SK-N-DZ (cell line): ENCODE data around the gene PCAT6. TPM values are rescaled to one million over a fixed set of nuclear protein-coding genes. Genes with fewer than 3 reads are reported as not detected.
"Not testable (repeated sequence)": the region's sequence is repeated elsewhere in the genome, so short reads cannot be mapped to it uniquely, and the experiment has no call there.

Source experiments
- DNase-seq: peaks from one replicate; pipeline ENCODE4 v3.0.0-alpha.2; 2015; ENCODE audit warnings: low spot score
- polyA plus RNA-seq, 2 experiments: library from polyadenylated mRNA; depleted of rRNA; stranded (reverse); fragments of >200 nt; gene quantifications; 2 replicates each; pipeline ENCODE4 v1.2.3, GENCODE V29; 2014

PCAT6 gene
- polyA plus RNA-seq (2014; cell fraction: cytosol; rRNA removed): 0.97 TPM in 1 of 2 replicates, not detected in the other
- polyA plus RNA-seq (2014; cell fraction: nucleus; rRNA removed): 4.6 TPM in 1 of 2 replicates, not detected in the other

- DNase-seq: peak; percentile 95
Observed at GRCh38 chr1:202810615-202811295, at the start of gene PCAT6. Gene PCAT6, plus strand, starts transcription at chr1:202810954.

- DNase-seq: no peak
Observed at GRCh38 chr1:202762019-202762418, 48.7 kb upstream of the PCAT6 start.

GRCh38 chr1:202765721-202766120, 45.0 kb upstream of the PCAT6 start:
- DNase-seq: no peak

GRCh38 chr1:202770135-202770534, 40.6 kb upstream of the PCAT6 start:
- DNase-seq: no peak

GRCh38 chr1:202781180-202781579, 29.6 kb upstream of the PCAT6 start:
- no peak for DNase-seq

- DNase-seq: no peak
Observed at GRCh38 chr1:202786804-202787203, 23.9 kb upstream of the PCAT6 start.

GRCh38 chr1:202788800-202789199, 22.0 kb upstream of the PCAT6 start:
- no peak for DNase-seq

- DNase-seq: no peak
Observed at GRCh38 chr1:202791077-202791747, 19.5 kb upstream of the PCAT6 start.

- DNase-seq: no peak
Observed at GRCh38 chr1:202794051-202794740, 16.6 kb upstream of the PCAT6 start.

- not testable (repeated sequence) for DNase-seq
Observed at GRCh38 chr1:202794931-202795330, 15.8 kb upstream of the PCAT6 start.

GRCh38 chr1:202796670-202797069, 14.1 kb upstream of the PCAT6 start:
- no peak for DNase-seq

- DNase-seq: no peak
Observed at GRCh38 chr1:202798260-202798659, 12.5 kb upstream of the PCAT6 start.

GRCh38 chr1:202798792-202799331, 11.9 kb upstream of the PCAT6 start:
- DNase-seq: no peak

GRCh38 chr1:202800742-202801141, 10.0 kb upstream of the PCAT6 start:
- DNase-seq: no peak

GRCh38 chr1:202801175-202801574, 9.6 kb upstream of the PCAT6 start:
- DNase-seq: no peak

- no peak for DNase-seq
Observed at GRCh38 chr1:202802034-202802433, 8.7 kb upstream of the PCAT6 start.

- DNase-seq: no peak
Observed at GRCh38 chr1:202802998-202803932, 7.5 kb upstream of the PCAT6 start.

GRCh38 chr1:202804126-202804525, 6.6 kb upstream of the PCAT6 start:
- DNase-seq: no peak

GRCh38 chr1:202805886-202806844, 4.6 kb upstream of the PCAT6 start:
- no peak for DNase-seq
